Measurements from ENCODE around the gene SETBP1.

The SETBP1 gene

DNA sequence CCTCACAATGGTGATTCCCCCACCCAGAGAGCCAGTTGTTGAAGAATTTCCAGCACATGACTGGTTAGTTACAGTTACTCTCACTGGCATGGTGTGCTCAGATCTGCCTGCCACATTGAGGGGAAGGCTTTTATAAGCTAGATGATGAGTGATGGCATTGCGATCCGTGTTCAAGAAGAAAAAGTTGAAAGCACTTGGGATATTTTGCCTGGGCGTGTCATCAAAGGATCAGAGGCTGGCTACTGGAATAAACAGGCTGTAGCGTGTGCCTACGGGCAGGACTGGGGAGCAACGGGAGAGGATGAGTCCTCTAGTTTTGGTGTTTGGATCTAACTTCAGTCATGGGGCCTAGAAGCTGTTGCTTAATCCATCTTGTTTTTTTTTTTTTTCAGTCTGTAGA lies 175.0 kb downstream of the SETBP1 start:
- no peak overlapping the region for H3K4me3 ChIP-seq (ENCODE audit: low read depth, low read length)
- DNase-seq (ENCODE audit: low read depth), result no peak
- no peak for TF ChIP-seq POLR2A (IDR thresholded peaks at IDR 0.05; ENCODE audit: extremely low read depth, insufficient read length)
- TF ChIP-seq, protein P1, sequence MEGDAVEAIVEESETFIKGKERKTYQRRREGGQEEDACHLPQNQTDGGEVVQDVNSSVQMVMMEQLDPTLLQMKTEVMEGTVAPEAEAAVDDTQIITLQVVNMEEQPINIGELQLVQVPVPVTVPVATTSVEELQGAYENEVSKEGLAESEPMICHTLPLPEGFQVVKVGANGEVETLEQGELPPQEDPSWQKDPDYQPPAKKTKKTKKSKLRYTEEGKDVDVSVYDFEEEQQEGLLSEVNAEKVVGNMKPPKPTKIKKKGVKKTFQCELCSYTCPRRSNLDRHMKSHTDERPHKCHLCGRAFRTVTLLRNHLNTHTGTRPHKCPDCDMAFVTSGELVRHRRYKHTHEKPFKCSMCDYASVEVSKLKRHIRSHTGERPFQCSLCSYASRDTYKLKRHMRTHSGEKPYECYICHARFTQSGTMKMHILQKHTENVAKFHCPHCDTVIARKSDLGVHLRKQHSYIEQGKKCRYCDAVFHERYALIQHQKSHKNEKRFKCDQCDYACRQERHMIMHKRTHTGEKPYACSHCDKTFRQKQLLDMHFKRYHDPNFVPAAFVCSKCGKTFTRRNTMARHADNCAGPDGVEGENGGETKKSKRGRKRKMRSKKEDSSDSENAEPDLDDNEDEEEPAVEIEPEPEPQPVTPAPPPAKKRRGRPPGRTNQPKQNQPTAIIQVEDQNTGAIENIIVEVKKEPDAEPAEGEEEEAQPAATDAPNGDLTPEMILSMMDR (IDR thresholded peaks at IDR 0.05; ENCODE audit: low read depth, low read length), result no peak

DNA sequence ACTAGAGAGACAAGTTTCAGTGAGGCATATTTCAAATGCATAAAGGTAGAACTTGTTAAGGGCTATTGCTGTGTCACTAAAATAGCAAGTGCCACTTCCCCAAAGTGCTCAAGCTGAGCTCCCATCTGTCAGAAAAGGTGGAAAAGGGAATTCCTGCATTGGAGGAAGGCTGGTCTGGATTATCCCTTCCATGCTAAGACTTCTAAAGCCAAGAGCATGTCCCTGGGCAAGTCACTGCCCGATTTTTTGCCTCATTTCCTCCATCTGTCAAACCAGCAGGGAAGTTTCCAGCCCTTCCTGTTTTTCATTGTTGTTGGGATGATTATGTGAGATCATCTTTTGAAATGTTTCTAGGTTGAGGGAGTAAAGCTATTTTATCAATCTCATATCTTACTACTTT lies 175.5 kb downstream of the SETBP1 start:
- DNase-seq (ENCODE audit: low read depth), result no peak
- no peak for TF ChIP-seq POLR2A (IDR thresholded peaks at IDR 0.05; ENCODE audit: extremely low read depth, insufficient read length)
- TF ChIP-seq, protein P2, sequence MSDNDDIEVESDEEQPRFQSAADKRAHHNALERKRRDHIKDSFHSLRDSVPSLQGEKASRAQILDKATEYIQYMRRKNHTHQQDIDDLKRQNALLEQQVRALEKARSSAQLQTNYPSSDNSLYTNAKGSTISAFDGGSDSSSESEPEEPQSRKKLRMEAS (IDR thresholded peaks at IDR 0.05; ENCODE audit: low read depth, low read length), result no peak
- TF ChIP-seq, protein P1 (IDR thresholded peaks at IDR 0.05; ENCODE audit: low read depth, low read length), result no peak
- TF ChIP-seq MYC (IDR thresholded peaks at IDR 0.05; ENCODE audit: low read depth, low read length), result no peak
- no peak overlapping the region for H3K4me3 ChIP-seq (ENCODE audit: low read depth, low read length)

DNA sequence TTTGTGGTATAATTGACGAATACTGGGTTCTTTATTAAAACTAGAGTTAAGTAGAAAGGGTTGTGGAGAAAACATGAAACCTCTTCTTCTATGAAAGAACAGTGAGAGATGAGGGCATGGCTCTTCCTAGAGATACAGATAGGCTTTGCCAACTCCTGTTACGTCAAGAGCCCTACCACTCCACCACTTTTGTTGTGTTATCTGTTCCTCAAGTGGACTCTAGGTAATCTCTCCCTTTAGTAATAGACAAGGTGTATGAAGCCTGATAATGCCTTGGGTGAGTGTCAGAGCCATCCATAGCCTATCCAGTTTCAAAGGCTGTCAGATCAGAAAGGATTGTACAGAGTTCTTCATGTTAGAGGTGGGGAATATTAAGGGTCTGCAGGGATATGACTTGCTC lies 176.4 kb downstream of the SETBP1 start:
- H3K4me3 ChIP-seq (ENCODE audit: low read depth, low read length), result no peak overlapping the region
- TF ChIP-seq, protein P2 (IDR thresholded peaks at IDR 0.05; ENCODE audit: low read depth, low read length), result no peak
- TF ChIP-seq POLR2A (IDR thresholded peaks at IDR 0.05; ENCODE audit: extremely low read depth, insufficient read length) (no peak), MYC (IDR thresholded peaks at IDR 0.05; ENCODE audit: low read depth, low read length) (no peak)
- TF ChIP-seq, protein P1 (IDR thresholded peaks at IDR 0.05; ENCODE audit: low read depth, low read length), result no peak
- DNase-seq (ENCODE audit: low read depth), result no peak

DNA sequence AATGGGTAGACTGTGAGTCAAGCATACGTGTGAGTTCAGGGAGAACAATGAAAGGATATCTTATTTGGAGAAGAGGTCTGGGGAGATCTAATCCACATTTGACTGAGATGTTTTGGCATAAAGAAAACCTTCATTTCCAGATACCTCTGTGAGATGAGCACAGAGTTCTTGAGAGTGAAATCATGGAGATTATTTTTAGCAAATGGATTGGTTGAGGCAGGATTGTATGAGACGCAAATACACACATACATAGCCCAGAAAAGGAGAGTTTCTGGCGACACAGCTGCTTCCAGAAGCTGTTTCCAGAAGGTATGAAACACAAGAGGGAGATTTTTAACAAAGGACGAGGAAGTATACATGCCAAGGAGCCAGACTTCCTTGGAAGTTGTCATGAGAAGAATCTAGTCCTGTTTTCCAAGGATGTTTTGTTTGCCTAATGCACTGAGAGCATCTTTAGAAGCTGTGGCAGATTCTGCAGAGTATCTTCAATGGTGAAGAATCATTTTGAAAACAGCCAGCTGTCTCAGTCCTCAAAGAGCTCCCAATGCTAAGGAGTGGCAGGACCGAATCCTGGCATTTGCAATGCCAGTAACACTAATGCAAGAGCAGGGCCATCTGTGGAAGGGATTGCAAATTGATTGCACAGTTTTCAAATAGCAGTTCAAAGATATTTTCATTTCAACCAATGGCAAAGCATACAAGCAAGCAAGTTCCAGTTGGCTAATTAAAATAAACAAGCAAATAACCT lies 177.2 kb downstream of the SETBP1 start:
- TF ChIP-seq, protein P1 (IDR thresholded peaks at IDR 0.05; ENCODE audit: low read depth, low read length), result no peak
- TF ChIP-seq POLR2A (IDR thresholded peaks at IDR 0.05; ENCODE audit: extremely low read depth, insufficient read length) (no peak), MYC (IDR thresholded peaks at IDR 0.05; ENCODE audit: low read depth, low read length) (no peak)
- TF ChIP-seq, protein P2 (IDR thresholded peaks at IDR 0.05; ENCODE audit: low read depth, low read length), result no peak
- DNase-seq (ENCODE audit: low read depth), result no peak

DNA sequence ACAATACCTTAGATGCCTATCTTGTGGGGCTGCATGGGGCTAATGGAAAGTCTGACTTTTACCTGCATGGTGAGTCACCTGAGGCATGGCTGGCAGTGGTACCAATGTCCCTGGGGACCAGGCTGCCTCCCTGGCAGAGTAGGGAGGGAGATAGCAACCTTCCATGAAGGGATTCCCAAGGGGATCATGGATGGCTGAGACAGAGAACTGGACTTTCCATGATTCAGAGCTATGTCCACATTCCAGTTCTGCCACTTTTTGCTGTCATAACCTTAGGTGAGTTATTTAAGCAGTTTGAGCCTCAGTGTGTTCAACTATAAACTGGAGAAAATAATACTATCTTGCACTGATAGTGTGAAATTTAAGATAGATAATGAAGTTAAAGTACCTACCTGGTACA lies 178.6 kb downstream of the SETBP1 start:
- TF ChIP-seq, protein P2 (IDR thresholded peaks at IDR 0.05; ENCODE audit: low read depth, low read length), result no peak
- TF ChIP-seq POLR2A (IDR thresholded peaks at IDR 0.05; ENCODE audit: extremely low read depth, insufficient read length) (no peak), MYC (IDR thresholded peaks at IDR 0.05; ENCODE audit: low read depth, low read length) (no peak)
- TF ChIP-seq, protein P1 (IDR thresholded peaks at IDR 0.05; ENCODE audit: low read depth, low read length), result no peak
- DNase-seq (ENCODE audit: low read depth), result no peak
- H3K4me3 ChIP-seq (ENCODE audit: low read depth, low read length), result no peak overlapping the region

More for the DNA sequence above, 177.2 kb downstream of the SETBP1 start:
- no peak overlapping the region for H3K4me3 ChIP-seq (ENCODE audit: low read depth, low read length)

All from NB4 (cell line).